HepG2 (cell line): Measurements from ENCODE around the gene IDUA. TPM values are rescaled to one million over a fixed set of nuclear protein-coding genes. Genes with fewer than 3 reads are reported as not detected.

Source experiments
- AFF4 ChIP-seq: sonication (generic); formaldehyde crosslinking; IDR thresholded peaks from 2 replicates; pipeline ENCODE4 v1.4.0; 2020; ENCODE audit warnings: missing genetic modification reagents
- AGO2 ChIP-seq: fragments of 200-400 bp; formaldehyde crosslinking; optimal IDR thresholded peaks from 2 replicates; pipeline ENCODE3; 2017; ENCODE audit warnings: mild to moderate bottlenecking, low read depth, low read length, moderate library complexity
- ELK4 ChIP-seq: sonication (generic); formaldehyde crosslinking; IDR thresholded peaks from 2 replicates; pipeline ENCODE4 v1.9.0; 2021; ENCODE audit warnings: missing genetic modification reagents, borderline replicate concordance
- ERF ChIP-seq: IDR thresholded peaks from 2 replicates; pipeline ENCODE4 v1.6.1; 2018; ENCODE audit warnings: missing biosample characterization, missing genetic modification reagents
- FOXP1 ChIP-seq, 2 experiments: fragments of 450-650 bp in 1 of 2; IDR thresholded peaks; 2 replicates each; pipeline ENCODE4 v1.6.1; 2017 to 2018; ENCODE audit warnings: antibody characterized with exemption in 1 of 2
- JUNB ChIP-seq: sonication (generic); formaldehyde crosslinking; IDR thresholded peaks from 2 replicates; pipeline ENCODE4 v1.8.0; 2022; ENCODE audit warnings: missing genetic modification reagents, mild to moderate bottlenecking, borderline replicate concordance
- KLF13 ChIP-seq: sonication (generic); formaldehyde crosslinking; IDR thresholded peaks from 2 replicates; pipeline ENCODE4 v1.4.0; 2020; ENCODE audit warnings: mild to moderate bottlenecking, missing genetic modification reagents
- NAIF1 ChIP-seq: sonication (generic); formaldehyde crosslinking; IDR thresholded peaks from 2 replicates; pipeline ENCODE4 v1.5.0; 2020; ENCODE audit warnings: mild to moderate bottlenecking, missing genetic modification reagents, borderline replicate concordance
- NR3C1 ChIP-seq: sonication (generic); formaldehyde crosslinking; IDR thresholded peaks from 2 replicates; pipeline ENCODE4 v1.4.0; 2020; ENCODE audit warnings: missing genetic modification reagents
- SALL2 ChIP-seq: sonication (generic); formaldehyde crosslinking; IDR thresholded peaks from 2 replicates; pipeline ENCODE4 v1.8.1; 2023; ENCODE audit warnings: mild to moderate bottlenecking, missing genetic modification reagents, inconsistent platforms
- SIN3B ChIP-seq: fragments of 150-350 bp; IDR thresholded peaks from 2 replicates; pipeline ENCODE4 v1.6.1; 2014; ENCODE audit warnings: low read length
- SYNCRIP ChIP-seq: fragments of 200-400 bp; formaldehyde crosslinking; IDR thresholded peaks from 2 replicates; pipeline ENCODE4 v1.6.1; 2018; ENCODE audit warnings: mild to moderate bottlenecking, low read depth, low read length; ENCODE audit not compliant: insufficient read depth
- TBP ChIP-seq: sonication (generic); formaldehyde crosslinking; IDR thresholded peaks from 2 replicates; pipeline ENCODE4 v1.5.0; 2020; ENCODE audit warnings: missing genetic modification reagents
- TCF7L2 ChIP-seq: IDR thresholded peaks from 2 replicates; pipeline ENCODE4 v1.6.1; 2011; ENCODE audit warnings: mild to moderate bottlenecking, low read depth, low read length, moderate library complexity
- U2AF2 ChIP-seq: fragments of 200-400 bp; formaldehyde crosslinking; IDR thresholded peaks from 2 replicates; pipeline ENCODE4 v1.6.1; 2017; ENCODE audit warnings: low read depth, mild to moderate bottlenecking, low read length
- ZFX ChIP-seq: sonication (generic); formaldehyde crosslinking; IDR thresholded peaks from 2 replicates; pipeline ENCODE4 v1.4.0; 2020; ENCODE audit warnings: mild to moderate bottlenecking, low read depth, missing genetic modification reagents, moderate library complexity
- ZNF547 ChIP-seq: sonication (generic); formaldehyde crosslinking; IDR thresholded peaks from 2 replicates; pipeline ENCODE4 v1.5.1; 2020; ENCODE audit warnings: mild to moderate bottlenecking, missing genetic modification reagents
- ZNF749 ChIP-seq: sonication (generic); formaldehyde crosslinking; IDR thresholded peaks from 2 replicates; pipeline ENCODE4 v1.8.0; 2022; ENCODE audit warnings: mild to moderate bottlenecking, missing genetic modification reagents, moderate library complexity, borderline replicate concordance
- polyA plus RNA-seq, 8 experiments: library from polyadenylated mRNA; depleted of rRNA in 3 of 8; stranded (reverse) in 7 of 8; unstranded in 1 of 8; fragments of >200 nt; fragmentation: Illumina TruSeq in 4 of 8; extraction: Trizol in 4 of 8; gene quantifications; 2 replicates each; pipeline versions ENCODE4 v1.2.1 to v1.2.3, GENCODE V29; 2011 to 2016; ENCODE audit warnings: low read depth in 4 of 8, missing spikeins in 1 of 8, mixed read lengths in 1 of 8; ENCODE audit not compliant: insufficient read depth in 1 of 8
- total RNA-seq, 5 experiments: library from RNA; depleted of rRNA; stranded (reverse); fragments of >200 nt; fragmentation: Illumina TruSeq; extraction: Trizol; gene quantifications; 2 replicates each; pipeline ENCODE4 v1.2.3, GENCODE V29; 2016; ENCODE audit warnings: low read depth in 1 of 5
- TF ChIP-seq, protein P1 (sequence below): sonication (generic); formaldehyde crosslinking; IDR thresholded peaks from 2 replicates; pipeline ENCODE4 v1.5.0; 2020; ENCODE audit warnings: mild to moderate bottlenecking, missing genetic modification reagents
- TF ChIP-seq, protein P2 (sequence below): sonication (generic); formaldehyde crosslinking; IDR thresholded peaks from 2 replicates; pipeline ENCODE4 v1.8.1; 2023; ENCODE audit warnings: missing genetic modification reagents, mild to moderate bottlenecking, borderline replicate concordance
- TF ChIP-seq, protein P3 (sequence below): sonication (generic); formaldehyde crosslinking; IDR thresholded peaks from 2 replicates; pipeline ENCODE4 v1.4.0; 2020; ENCODE audit warnings: missing genetic modification reagents, mild to moderate bottlenecking, borderline replicate concordance

Gene IDUA
- total and polyA plus RNA-seq, 2 of the 13 experiments (the other 11 are each of a cell fraction or from before 2014, with no cell fraction given) = 0.77 to 1.0 TPM

DNA sequence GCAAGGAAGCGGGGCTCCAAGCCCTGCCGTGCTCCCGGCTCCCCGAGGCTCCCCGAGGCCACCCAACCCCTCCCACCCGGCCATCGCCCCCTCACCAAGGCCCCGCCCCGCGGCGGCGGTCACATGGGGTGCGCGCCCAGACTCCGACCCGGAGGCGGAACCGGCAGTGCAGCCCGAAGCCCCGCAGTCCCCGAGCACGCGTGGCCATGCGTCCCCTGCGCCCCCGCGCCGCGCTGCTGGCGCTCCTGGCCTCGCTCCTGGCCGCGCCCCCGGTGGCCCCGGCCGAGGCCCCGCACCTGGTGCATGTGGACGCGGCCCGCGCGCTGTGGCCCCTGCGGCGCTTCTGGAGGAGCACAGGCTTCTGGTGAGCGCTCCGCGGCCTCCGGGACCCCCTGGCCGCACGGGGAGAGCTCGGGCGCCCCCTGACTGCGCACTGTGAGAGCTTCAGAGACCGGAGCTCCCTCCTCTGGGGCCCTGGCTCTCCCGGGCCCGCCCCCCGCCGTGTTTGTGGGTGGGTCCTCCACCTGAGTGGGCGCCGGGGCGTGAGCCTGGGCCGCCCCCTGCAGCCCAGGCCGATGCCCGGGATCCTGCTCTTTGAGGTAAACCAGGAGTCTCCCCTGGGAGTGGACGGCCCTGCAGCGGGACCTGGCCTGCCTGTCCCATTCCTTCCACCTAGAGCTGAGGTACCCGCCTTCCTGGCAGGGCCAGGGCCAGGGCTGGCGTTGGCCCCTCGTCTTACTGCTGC lies at the start of gene IDUA (continued):
- TF ChIP-seq ELK4 (CRISPR knock-in tag) (no peak), NR3C1 (CRISPR knock-in tag) (no peak), ERF (no peak), NAIF1 (no peak), AFF4 (CRISPR knock-in tag) (no peak), TBP (CRISPR knock-in tag) (no peak), ZNF749 (CRISPR knock-in tag) (no peak), SALL2 (CRISPR knock-in tag) (peak; percentile 34; the same call in 1 of the 2 replicates), ZNF547 (peak; percentile 56; the same call in 1 of the 2 replicates), KLF13 (CRISPR knock-in tag) (no peak), SIN3B (no peak), ZFX (CRISPR knock-in tag) (peak; percentile 72), AGO2 (peak; percentile 100), FOXP1 (IDR thresholded peaks at IDR 0.05) (no peak), FOXP1 (CRISPR knock-in tag; IDR thresholded peaks at IDR 0.05) (no peak), SYNCRIP (no peak), TCF7L2 (no peak), U2AF2 (no peak), JUNB (CRISPR knock-in tag) (no peak)
- TF ChIP-seq, protein P1, sequence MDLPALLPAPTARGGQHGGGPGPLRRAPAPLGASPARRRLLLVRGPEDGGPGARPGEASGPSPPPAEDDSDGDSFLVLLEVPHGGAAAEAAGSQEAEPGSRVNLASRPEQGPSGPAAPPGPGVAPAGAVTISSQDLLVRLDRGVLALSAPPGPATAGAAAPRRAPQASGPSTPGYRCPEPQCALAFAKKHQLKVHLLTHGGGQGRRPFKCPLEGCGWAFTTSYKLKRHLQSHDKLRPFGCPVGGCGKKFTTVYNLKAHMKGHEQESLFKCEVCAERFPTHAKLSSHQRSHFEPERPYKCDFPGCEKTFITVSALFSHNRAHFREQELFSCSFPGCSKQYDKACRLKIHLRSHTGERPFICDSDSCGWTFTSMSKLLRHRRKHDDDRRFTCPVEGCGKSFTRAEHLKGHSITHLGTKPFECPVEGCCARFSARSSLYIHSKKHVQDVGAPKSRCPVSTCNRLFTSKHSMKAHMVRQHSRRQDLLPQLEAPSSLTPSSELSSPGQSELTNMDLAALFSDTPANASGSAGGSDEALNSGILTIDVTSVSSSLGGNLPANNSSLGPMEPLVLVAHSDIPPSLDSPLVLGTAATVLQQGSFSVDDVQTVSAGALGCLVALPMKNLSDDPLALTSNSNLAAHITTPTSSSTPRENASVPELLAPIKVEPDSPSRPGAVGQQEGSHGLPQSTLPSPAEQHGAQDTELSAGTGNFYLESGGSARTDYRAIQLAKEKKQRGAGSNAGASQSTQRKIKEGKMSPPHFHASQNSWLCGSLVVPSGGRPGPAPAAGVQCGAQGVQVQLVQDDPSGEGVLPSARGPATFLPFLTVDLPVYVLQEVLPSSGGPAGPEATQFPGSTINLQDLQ = no peak
- TF ChIP-seq, protein P2, sequence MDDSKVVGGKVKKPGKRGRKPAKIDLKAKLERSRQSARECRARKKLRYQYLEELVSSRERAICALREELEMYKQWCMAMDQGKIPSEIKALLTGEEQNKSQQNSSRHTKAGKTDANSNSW (CRISPR knock-in tag) = no peak; the same call in 1 of the 2 replicates
- TF ChIP-seq, protein P3, sequence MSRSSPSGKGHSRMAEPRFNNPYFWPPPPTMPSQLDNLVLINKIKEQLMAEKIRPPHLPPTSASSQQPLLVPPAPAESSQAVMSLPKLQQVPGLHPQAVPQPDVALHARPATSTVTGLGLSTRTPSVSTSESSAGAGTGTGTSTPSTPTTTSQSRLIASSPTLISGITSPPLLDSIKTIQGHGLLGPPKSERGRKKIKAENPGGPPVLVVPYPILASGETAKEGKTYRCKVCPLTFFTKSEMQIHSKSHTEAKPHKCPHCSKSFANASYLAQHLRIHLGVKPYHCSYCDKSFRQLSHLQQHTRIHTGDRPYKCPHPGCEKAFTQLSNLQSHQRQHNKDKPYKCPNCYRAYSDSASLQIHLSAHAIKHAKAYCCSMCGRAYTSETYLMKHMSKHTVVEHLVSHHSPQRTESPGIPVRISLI (CRISPR knock-in tag) = 0 out of 2 replicates have a peak, but pooled peaks have one; percentile 36
